ENCODE results near the gene OR2K2. TPM values are rescaled to one million over a fixed set of nuclear protein-coding genes. Genes with fewer than 3 reads are reported as not detected.

The OR2K2 gene
- total and polyA plus RNA-seq, 9 of the 15 experiments (the other 6 are each of a cell fraction or from before 2014, with no cell fraction given), result not detected

- Histone ChIP-seq H3K27ac (ENCODE audit: extremely low read depth, low read depth, low read length) (no peak overlapping the region), H3K27me3 (ENCODE audit: control insufficient read depth in 2 of 2, insufficient read depth in 2 of 2, low read length in 2 of 2) (no peaks in the 10 kb centered on the region), H4K20me1 (replicated peaks; ENCODE audit: control insufficient read depth, insufficient read depth, low read length) (no peaks in the 10 kb centered on the region), H3K4me2 (ENCODE audit: insufficient read depth, low read length) (no peak overlapping the region), H3K4me1 (replicated peaks in 1 of 2; ENCODE audit: control insufficient read depth in 2 of 2, insufficient read depth in 2 of 2, low read length in 2 of 2) (no peaks in the 10 kb centered on the region), H3K79me2 (ENCODE audit: control insufficient read depth, insufficient read depth, low read length) (no peaks in the 10 kb centered on the region), H3K9ac (ENCODE audit: insufficient read depth in 1 of 2, low read depth in 2 of 2, low read length in 2 of 2) (no peak overlapping the region), H3K9me1 (ENCODE audit: control insufficient read depth, insufficient read depth, low read length) (no peaks in the 10 kb centered on the region), H2AFZ (ENCODE audit: low read depth, low read length) (no peak overlapping the region), H3K36me3 (ENCODE audit: control insufficient read depth, insufficient read depth, low read length) (no peaks in the 10 kb centered on the region), H3K4me3 (no peak overlapping the region), H3K9me3 (replicated peaks; ENCODE audit: control insufficient read depth, insufficient read depth, low read depth, low read length) (no peaks in the 10 kb centered on the region)
- CTCF ChIA-PET (ENCODE audit: low intra/inter-chr PET ratio), result no interaction called here
- FAIRE-seq, result no peak
- TF ChIP-seq ZNF263 (CRISPR knock-in tag; IDR thresholded peaks at IDR 0.05; ENCODE audit: borderline replicate concordance) (no peak), DIDO1 (tag; IDR thresholded peaks at IDR 0.05; ENCODE audit: low read depth) (no peak), SLC30A9 (CRISPR knock-in tag; IDR thresholded peaks at IDR 0.05) (no peak), ZNF609 (CRISPR knock-in tag; IDR thresholded peaks at IDR 0.05; ENCODE audit: borderline replicate concordance) (no peak), ZNF699 (CRISPR knock-in tag; IDR thresholded peaks at IDR 0.05; ENCODE audit: insufficient replicate concordance) (no peak), ZNF175 (CRISPR knock-in tag; IDR thresholded peaks at IDR 0.05; ENCODE audit: low read depth) (no peak), ZFP1 (CRISPR knock-in tag; IDR thresholded peaks at IDR 0.05) (no peak), RBM17 (IDR thresholded peaks at IDR 0.05; ENCODE audit: borderline replicate concordance, low read depth, low read length) (no peak), TAF9B (IDR thresholded peaks at IDR 0.05; ENCODE audit: partially characterized antibody) (no peak), ZNF780A (CRISPR knock-in tag; IDR thresholded peaks at IDR 0.05) (no peak), PREB (CRISPR knock-in tag; IDR thresholded peaks at IDR 0.05) (no peak), KLF6 (CRISPR knock-in tag; IDR thresholded peaks at IDR 0.05; ENCODE audit: borderline replicate concordance) (no peak), SRSF3 (IDR thresholded peaks at IDR 0.05; ENCODE audit: insufficient read depth, low read length) (no peak)
- WGBS (ENCODE audit: insufficient coverage, low coverage, missing lambda C conversion rate), result 0% methylated on average over 5 of the region's 5 CpGs
- in situ Hi-C loops (cut with MboI) (no loop called here), intact Hi-C loops (cut with micrococcal nuclease) (loop anchor here (10.0 kb wide), 3 partner anchors 671 to 1121 kb away; no protein-coding TSS in a partner anchor)
- ATAC-seq, result no peak
- BruUV-seq (replicated peaks), result no TSS peak
- DNase-seq (ENCODE audit: extremely low read depth in 1 of 4, low spot score in 3 of 4), result no peak
- POLR2A ChIA-PET, result no interaction called here
Measured at GRCh38 chr9:111305914-111306313, 24.1 kb downstream of the OR2K2 start.

Data from K562 (cell line).